K562 (cell line): ENCODE data around the gene RAB9B. TPM values are rescaled to one million over a fixed set of nuclear protein-coding genes. Genes with fewer than 3 reads are reported as not detected.

ENCODE experiments used
- ATAC-seq: fragments of 200-7000 bp; cut with Tn5 transposase; 3 replicates; pipeline ENCODE4 v1.9.1; 2020; ENCODE audit warnings: moderate library complexity
- Bru-seq: library from RNA; stranded (reverse); fragments of 400-500 nt; gene quantifications from one replicate; lab custom pipeline; 2021; lab: Mats Ljungman, UMichigan
- BruChase-seq, 2 experiments: library from RNA; stranded (reverse); fragments of 400-500 nt; gene quantifications; one replicate each; lab custom pipeline; 2021; lab: Mats Ljungman, UMichigan
- BruUV-seq: library from RNA; stranded (reverse); fragments of 400-500 nt; replicated peaks from 2 replicates; lab custom pipeline; 2021; lab: Mats Ljungman, UMichigan
- CTCF ChIA-PET: fragments of 300-600 bp; formaldehyde crosslinking; extraction: SDS; loops from one replicate; lab custom pipeline; 2021; ENCODE audit warnings: low intra/inter-chr PET ratio; lab: Yijun Ruan, JAX
- POLR2A ChIA-PET: fragments of 300-600, 350-650 bp; sonication (Branson Sonifier 250); formaldehyde crosslinking; extraction: SDS; loops from one replicate; lab custom pipeline; 2021; ENCODE audit warnings: antibody characterized with exemption, inconsistent platforms; lab: Yijun Ruan, JAX
- DNase-seq, 4 experiments: peaks; one replicate each; pipeline versions ENCODE4 v3.0.0 to v3.0.0-alpha.2; 2011 to 2018; ENCODE audit warnings: low spot score in 3 of 4, mixed read lengths in 3 of 4; ENCODE audit errors: extremely low read depth in 1 of 4
- FAIRE-seq: peaks from 2 replicates; lab custom pipeline; 2011; peaks lifted over from hg19 to GRCh38; lab: Jason Lieb, UNC
- H2AFZ ChIP-seq: 2 replicates; pipeline ENCODE4 v1.6.0; 2011; ENCODE audit warnings: low read depth, low read length, control low read depth, inconsistent platforms
- H3K27ac ChIP-seq: fragments of 200-600 bp; 3 replicates; pipeline ENCODE4 v1.8.0; 2011; ENCODE audit warnings: low read depth, mild to moderate bottlenecking, control low read depth, inconsistent platforms, low read length, moderate library complexity, mixed read lengths; ENCODE audit errors: extremely low read depth
- H3K27me3 ChIP-seq, 2 experiments: fragments of 300-600 bp in 1 of 2; 2 replicates in 1 of 2; 3 replicates in 1 of 2; pipeline versions ENCODE4 v1.6.0 to v1.8.0; 2011; ENCODE audit warnings: inconsistent platforms in 2 of 2, low read length in 2 of 2, mild to moderate bottlenecking in 1 of 2, mixed read lengths in 1 of 2, moderate library complexity in 1 of 2; ENCODE audit not compliant: control insufficient read depth in 2 of 2, insufficient read depth in 2 of 2
- H3K36me3 ChIP-seq: fragments of 300-600 bp; 3 replicates; pipeline ENCODE4 v1.8.0; 2011; ENCODE audit warnings: mild to moderate bottlenecking, low read length, inconsistent platforms; ENCODE audit not compliant: control insufficient read depth, insufficient read depth
- H3K4me1 ChIP-seq, 2 experiments: fragments of 200-600 bp in 1 of 2; replicated peaks in 1 of 2; 2 replicates in 1 of 2; 3 replicates in 1 of 2; pipeline versions ENCODE4 v1.5.1 to v1.8.0; 2011; ENCODE audit warnings: inconsistent platforms in 2 of 2, low read length in 2 of 2, mild to moderate bottlenecking in 1 of 2, mixed read lengths in 1 of 2, moderate library complexity in 1 of 2; ENCODE audit not compliant: control insufficient read depth in 2 of 2, insufficient read depth in 2 of 2
- H3K4me2 ChIP-seq: 2 replicates; pipeline ENCODE4 v1.6.1; 2011; ENCODE audit warnings: low read length, control low read depth, inconsistent platforms, mixed read lengths; ENCODE audit not compliant: insufficient read depth
- H3K4me3 ChIP-seq: fragments of 200-600 bp; sonication (generic), shearing (Covaris generic); 2 replicates; pipeline ENCODE4 v1.5.1; 2016; ENCODE audit warnings: control low read depth, inconsistent platforms
- H3K79me2 ChIP-seq: fragments of 200-600 bp; 3 replicates; pipeline ENCODE4 v1.8.0; 2011; ENCODE audit warnings: low read length, inconsistent platforms; ENCODE audit not compliant: control insufficient read depth, insufficient read depth
- H3K9ac ChIP-seq, 2 experiments: 2 replicates each; pipeline versions ENCODE4 v1.6.0 to v1.6.1; 2011; ENCODE audit warnings: low read depth in 2 of 2, low read length in 2 of 2, control low read depth in 1 of 2, inconsistent platforms in 1 of 2, mild to moderate bottlenecking in 1 of 2, mixed read lengths in 1 of 2; ENCODE audit not compliant: insufficient read depth in 1 of 2
- H3K9me1 ChIP-seq: one replicate; pipeline ENCODE4 v1.6.0; 2011; ENCODE audit warnings: inconsistent platforms, mild to moderate bottlenecking, low read length, moderate library complexity; ENCODE audit not compliant: control insufficient read depth, insufficient read depth
- H3K9me3 ChIP-seq: replicated peaks from 2 replicates; pipeline ENCODE4 v1.5.1; 2011; ENCODE audit warnings: low read depth, low read length, inconsistent platforms; ENCODE audit not compliant: control insufficient read depth, insufficient read depth
- H4K20me1 ChIP-seq: replicated peaks from 2 replicates; pipeline ENCODE4 v1.6.1; 2011; ENCODE audit warnings: low read length, inconsistent platforms, mixed read lengths; ENCODE audit not compliant: control insufficient read depth, insufficient read depth
- CREM ChIP-seq: IDR thresholded peaks from 2 replicates; pipeline ENCODE4 v1.6.1; 2014; ENCODE audit warnings: antibody characterized with exemption, low read depth
- EGR1 ChIP-seq: fragments of 450-650 bp; conservative IDR thresholded peaks from 2 replicates; pipeline ENCODE4 v1.6.1; 2017; ENCODE audit warnings: mild to moderate bottlenecking
- HDAC6 ChIP-seq: IDR thresholded peaks from 2 replicates; pipeline ENCODE4 v1.6.1; 2012; ENCODE audit warnings: low read depth, mild to moderate bottlenecking, control low read depth, inconsistent platforms, low read length, moderate library complexity
- KAT8 ChIP-seq: fragments of 450-650 bp; IDR thresholded peaks from 2 replicates; pipeline ENCODE4 v1.6.1; 2016; ENCODE audit warnings: low read depth, mild to moderate bottlenecking
- L3MBTL2 ChIP-seq: fragments of 450-650 bp; IDR thresholded peaks from 2 replicates; pipeline ENCODE4 v1.6.1; 2016; ENCODE audit warnings: mild to moderate bottlenecking, moderate library complexity
- OTX1 ChIP-seq: fragments of 450-650 bp; formaldehyde crosslinking; IDR thresholded peaks from 2 replicates; pipeline ENCODE4 v1.4.0; 2022; ENCODE audit warnings: mild to moderate bottlenecking
- STAG1 ChIP-seq: sonication (generic); formaldehyde crosslinking; IDR thresholded peaks from 2 replicates; pipeline ENCODE4 v1.5.0; 2020; ENCODE audit warnings: missing genetic modification reagents, borderline replicate concordance
- WGBS: fragments of 100-300 bp; shearing (Covaris generic); methylation state at CpG from one replicate; pipeline ENCODE4 v1.1.6; 2016; ENCODE audit warnings: low coverage, mixed read lengths; ENCODE audit not compliant: insufficient coverage; ENCODE audit errors: missing lambda C conversion rate; 5-methylcytosine and 5-hydroxymethylcytosine counted together
- in situ Hi-C: fragments of 300-500 bp; cut with MboI; formaldehyde crosslinking; loops from 4 replicates; pipeline ENCODE4 v1.15.0; 2018; ENCODE audit warnings: inconsistent platforms, mixed read lengths
- intact Hi-C: fragments of 100-400 bp; cut with micrococcal nuclease; formaldehyde crosslinking; loops from 2 replicates; pipeline ENCODE4 v1.14.2; 2022
- long read RNA-seq, 3 experiments: library from polyadenylated mRNA in 2 of 3; library from RNA in 1 of 3; unstranded in 2 of 3; stranded (forward) in 1 of 3; transcript quantifications; one replicate each; pipeline ENCODE4 v2.0.0, GENCODE V29; 2019 to 2022
- polyA minus RNA-seq, 3 experiments: library from RNA; depleted of rRNA, polyadenylated mRNA; stranded (reverse); fragments of >200 nt; gene quantifications; 2 replicates each; pipeline ENCODE4 v1.2.3, GENCODE V29; 2011
- polyA plus RNA-seq, 8 experiments: library from polyadenylated mRNA; depleted of rRNA in 4 of 8; stranded (reverse) in 5 of 8; unstranded in 3 of 8; fragments of >200 nt; fragmentation: Nextera tagmentation in 2 of 8; fragmentation: Illumina TruSeq in 1 of 8; extraction: Ambion mirVana in 2 of 8; extraction: Trizol in 1 of 8; gene quantifications; 2 replicates each; pipeline versions ENCODE4 v1.2.1 to v1.2.3, GENCODE V29; 2011 to 2014; ENCODE audit warnings: inconsistent platforms in 1 of 8, missing spikeins in 1 of 8
- total RNA-seq, 7 experiments: library from RNA; depleted of rRNA in 6 of 7; stranded (reverse); fragments of >200 nt in 6 of 7; fragmentation: Illumina TruSeq in 2 of 7; extraction: Trizol in 2 of 7; gene quantifications; 2 replicates each; pipeline versions ENCODE4 v1.2.1 to v1.2.3, GENCODE V29; 2011 to 2021; ENCODE audit warnings: low replicate concordance in 1 of 7
- TF ChIP-seq, protein P1 (sequence below): conservative IDR thresholded peaks from 2 replicates; pipeline ENCODE4 v1.6.1; 2011; ENCODE audit warnings: low read depth, mild to moderate bottlenecking, low read length; ENCODE audit not compliant: control insufficient read depth
- TF ChIP-seq, protein P2 (sequence below): sonication (generic); formaldehyde crosslinking; IDR thresholded peaks from 2 replicates; pipeline ENCODE4 v1.8.0; 2022; ENCODE audit warnings: mild to moderate bottlenecking, missing genetic modification reagents, borderline replicate concordance

Gene RAB9B, protein sequence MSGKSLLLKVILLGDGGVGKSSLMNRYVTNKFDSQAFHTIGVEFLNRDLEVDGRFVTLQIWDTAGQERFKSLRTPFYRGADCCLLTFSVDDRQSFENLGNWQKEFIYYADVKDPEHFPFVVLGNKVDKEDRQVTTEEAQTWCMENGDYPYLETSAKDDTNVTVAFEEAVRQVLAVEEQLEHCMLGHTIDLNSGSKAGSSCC
- not detected in 2 replicates for total RNA-seq (2011; cell fraction: chromatin; rRNA removed; ENCODE audit: low replicate concordance)
- total RNA-seq (2011; cell fraction: nucleolus; rRNA removed): not detected in 2 replicates
- not detected in 2 replicates for total RNA-seq (2011; cell fraction: nucleoplasm; rRNA removed)
- total RNA-seq (2014; rRNA removed) (0.04 TPM in 1 of 2 replicates, not detected in the other), total RNA-seq (2014; rRNA removed; fragmentation: Illumina TruSeq; extraction: Trizol) (not detected in 2 replicates), total RNA-seq (2015; rRNA removed; fragmentation: Illumina TruSeq; extraction: Trizol) (not detected in 2 replicates), total RNA-seq (2021) (not detected in 2 replicates), polyA plus RNA-seq (2011; rRNA removed) (0.04 TPM in 1 of 2 replicates, not detected in the other), polyA plus RNA-seq (2014; fragmentation: Illumina TruSeq; extraction: Trizol) (not detected in 2 replicates), polyA plus RNA-seq (2014; fragmentation: Nextera tagmentation; extraction: Ambion mirVana) (under 1 TPM in 1 of 2 experiments, not detected in 1; 0.03 TPM), polyA plus RNA-seq (2014; rRNA removed) (0.05 TPM in 1 of 2 replicates, not detected in the other), polyA minus RNA-seq (2011; rRNA and poly(A)+ RNA removed) (not detected in 2 replicates), Bru-seq, nascent RNA (percentile 9 among the genes with signal in this experiment), BruChase-seq, experiment 1, labeled RNA remaining after a 2-hour chase (not detected), BruChase-seq, experiment 2, labeled RNA remaining after a 6-hour chase (percentile 16 among the genes with signal in this experiment)
- polyA plus RNA-seq (2011; cell fraction: cytosol; rRNA removed): not detected in 2 replicates
- 0.03 TPM in 1 of 2 replicates, not detected in the other for polyA plus RNA-seq (2011; cell fraction: nucleus; rRNA removed)
- 0.04 TPM in 1 of 2 replicates, not detected in the other for polyA plus RNA-seq (2012)
- not detected in 2 replicates for polyA minus RNA-seq (2011; cell fraction: cytosol; rRNA and poly(A)+ RNA removed)
- polyA minus RNA-seq (2011; cell fraction: nucleus; rRNA and poly(A)+ RNA removed): not detected in 2 replicates
- long read RNA-seq, experiment 1: 0 reads
- long read RNA-seq, experiment 2: 0 reads
- long read RNA-seq, experiment 3: 0 reads

DNA sequence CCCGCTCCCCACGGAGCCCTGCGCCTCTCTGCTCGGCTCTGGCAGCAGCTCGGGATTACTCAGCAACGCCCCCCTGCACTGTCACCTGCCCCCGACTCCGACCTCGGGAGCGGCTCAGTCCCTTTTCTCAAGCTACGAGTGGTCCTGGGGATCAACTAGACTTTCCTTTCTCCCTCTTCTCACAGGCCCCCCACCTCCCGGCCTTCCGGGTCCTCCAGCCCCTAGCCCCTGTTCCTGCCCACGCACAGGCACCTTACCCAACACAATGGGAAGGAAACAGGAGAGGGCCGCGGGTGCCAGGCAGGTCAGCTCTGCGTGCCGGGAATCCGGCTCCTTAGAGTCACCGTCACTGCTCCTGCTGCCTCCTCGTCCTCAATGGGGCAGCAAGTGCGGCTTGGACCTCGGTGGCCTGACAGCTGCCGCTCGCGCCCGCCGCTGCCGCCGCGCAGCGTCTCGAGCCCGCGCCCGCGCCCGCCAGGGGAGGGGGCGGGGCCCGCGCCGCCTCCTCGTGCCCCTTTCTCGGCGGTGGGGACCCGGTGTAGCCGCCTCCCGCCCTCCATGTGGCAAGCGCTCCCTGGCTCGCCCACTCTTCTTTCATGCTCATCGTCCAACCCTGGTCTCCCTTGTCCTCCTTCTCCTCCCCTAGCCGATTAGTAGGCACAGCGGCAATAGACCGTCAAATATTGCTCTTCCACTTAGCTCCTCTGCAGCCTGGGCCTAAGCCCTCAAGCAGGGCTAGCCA is at the start of gene RAB9B:
Gene RAB9B, minus strand, starts transcription at position 455 of the 742 bp plus-strand sequence. CDS start 6,473 bp downstream, outside the sequence.
- Histone ChIP-seq H3K9me3 (no peaks in the 10 kb centered on the region), H3K4me1 (peaks cover 0 to 9% of the 10 kb centered on the region in 2 experiments; a peak in 2 of 5 replicates), H3K9me1 (no peaks in the 10 kb centered on the region), H3K36me3 (no peaks in the 10 kb centered on the region), H3K4me3 (peak within 1 kb of the TSS; percentile 31), H3K4me2 (peak within 1 kb of the TSS; percentile 53), H4K20me1 (no peaks in the 10 kb centered on the region), H3K9ac (peak within 1 kb of the TSS in 1 of 2 experiments; percentile 52; a peak in 1 of 4 replicates), H3K27me3 (peaks cover 7 to 27% of the 10 kb centered on the region in 2 experiments; a peak in 4 of 5 replicates), H3K27ac (no peak within 1 kb of the TSS), H2AFZ (peak within 1 kb of the TSS; percentile 68; the same call in 1 of the 2 replicates), H3K79me2 (no peaks in the 10 kb centered on the region)
- 2% methylated on average over 17 of the region's 54 CpGs for WGBS
- DNase-seq (peak in 3 of 4 experiments; percentile 3 to 25 (median 15)), FAIRE-seq (no peak), ATAC-seq (peak; percentile 89)
- ChIA-PET POLR2A (no interaction called here), CTCF (no interaction called here)
- in situ Hi-C loops (no loop called here), intact Hi-C loops (no loop called here)
- no TSS peak for BruUV-seq
- TF ChIP-seq, protein P1, sequence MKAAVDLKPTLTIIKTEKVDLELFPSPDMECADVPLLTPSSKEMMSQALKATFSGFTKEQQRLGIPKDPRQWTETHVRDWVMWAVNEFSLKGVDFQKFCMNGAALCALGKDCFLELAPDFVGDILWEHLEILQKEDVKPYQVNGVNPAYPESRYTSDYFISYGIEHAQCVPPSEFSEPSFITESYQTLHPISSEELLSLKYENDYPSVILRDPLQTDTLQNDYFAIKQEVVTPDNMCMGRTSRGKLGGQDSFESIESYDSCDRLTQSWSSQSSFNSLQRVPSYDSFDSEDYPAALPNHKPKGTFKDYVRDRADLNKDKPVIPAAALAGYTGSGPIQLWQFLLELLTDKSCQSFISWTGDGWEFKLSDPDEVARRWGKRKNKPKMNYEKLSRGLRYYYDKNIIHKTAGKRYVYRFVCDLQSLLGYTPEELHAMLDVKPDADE: no peak
- TF ChIP-seq CREM (no peak), KAT8 (no peak), HDAC6 (no peak), OTX1 (CRISPR knock-in tag) (no peak), L3MBTL2 (peak; percentile 44), STAG1 (CRISPR knock-in tag) (no peak), EGR1 (0 out of 2 replicates have a peak, but pooled peaks have one; percentile 27)
- TF ChIP-seq, protein P2, sequence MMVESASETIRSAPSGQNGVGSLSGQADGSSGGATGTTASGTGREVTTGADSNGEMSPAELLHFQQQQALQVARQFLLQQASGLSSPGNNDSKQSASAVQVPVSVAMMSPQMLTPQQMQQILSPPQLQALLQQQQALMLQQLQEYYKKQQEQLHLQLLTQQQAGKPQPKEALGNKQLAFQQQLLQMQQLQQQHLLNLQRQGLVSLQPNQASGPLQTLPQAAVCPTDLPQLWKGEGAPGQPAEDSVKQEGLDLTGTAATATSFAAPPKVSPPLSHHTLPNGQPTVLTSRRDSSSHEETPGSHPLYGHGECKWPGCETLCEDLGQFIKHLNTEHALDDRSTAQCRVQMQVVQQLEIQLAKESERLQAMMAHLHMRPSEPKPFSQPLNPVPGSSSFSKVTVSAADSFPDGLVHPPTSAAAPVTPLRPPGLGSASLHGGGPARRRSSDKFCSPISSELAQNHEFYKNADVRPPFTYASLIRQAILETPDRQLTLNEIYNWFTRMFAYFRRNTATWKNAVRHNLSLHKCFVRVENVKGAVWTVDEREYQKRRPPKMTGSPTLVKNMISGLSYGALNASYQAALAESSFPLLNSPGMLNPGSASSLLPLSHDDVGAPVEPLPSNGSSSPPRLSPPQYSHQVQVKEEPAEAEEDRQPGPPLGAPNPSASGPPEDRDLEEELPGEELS: no peak
